Activated B cell treated with CpG ODN at 0.5 μM for 24 hours (primary cell): ENCODE results near the gene GJA8. TPM values are rescaled to one million over a fixed set of nuclear protein-coding genes. Genes with fewer than 3 reads are reported as not detected.

ENCODE experiments used
- ATAC-seq: fragments of 200-7000 bp; cut with Tn5 transposase; one replicate; pipeline ENCODE4 v1.10.0; 2021; ENCODE audit warnings: low read depth, mild to moderate bottlenecking, moderate library complexity
- CTCF ChIA-PET: fragments of 350-600 bp; sonication (Branson Sonifier 250); formaldehyde crosslinking; loops from one replicate; lab custom pipeline; 2021; ENCODE audit warnings: antibody characterized with exemption; lab: Charles Lee
- POLR2A ChIA-PET: fragments of 350-600 bp; sonication (Branson Sonifier 250); formaldehyde crosslinking; loops from one replicate; lab custom pipeline; 2021; ENCODE audit warnings: antibody characterized with exemption; lab: Charles Lee
- DNase-seq: peaks from one replicate; pipeline ENCODE4 v3.0.0; 2022
- H3K27ac Mint-ChIP-seq: one replicate; pipeline ENCODE4 v1.8.0; 2020; ENCODE audit warnings: mixed read lengths
- H3K27me3 Mint-ChIP-seq: one replicate; pipeline ENCODE4 v1.8.0; 2021; ENCODE audit warnings: mixed read lengths
- H3K36me3 Mint-ChIP-seq: one replicate; pipeline ENCODE4 v1.8.0; 2021; ENCODE audit warnings: low read depth, mixed read lengths
- H3K4me1 Mint-ChIP-seq: one replicate; pipeline ENCODE4 v1.8.0; 2021; ENCODE audit warnings: mixed read lengths
- H3K4me3 Mint-ChIP-seq: one replicate; pipeline ENCODE4 v1.8.0; 2020; ENCODE audit warnings: mild to moderate bottlenecking, mixed read lengths
- H3K9me3 Mint-ChIP-seq: one replicate; pipeline ENCODE4 v1.8.0; 2020; ENCODE audit warnings: mixed read lengths
- CTCF ChIP-seq: fragments of 200-600 bp; IDR thresholded peaks from one replicate; pipeline ENCODE4 v1.8.0; 2022; ENCODE audit warnings: antibody characterized with exemption, mild to moderate bottlenecking
- intact Hi-C: fragments of 100-400 bp; cut with micrococcal nuclease; formaldehyde crosslinking; loops from one replicate; pipeline ENCODE4 v1.15.1; 2024
- total RNA-seq: library from RNA; stranded (reverse); gene quantifications from 2 replicates; pipeline ENCODE4 v1.2.3, GENCODE V29; 2022

The GJA8 gene
- total RNA-seq, 1 donor from 2014 or later = not detected

- H3K27ac Mint-ChIP-seq = no peak overlapping the region
- intact Hi-C loops = no loop called here
- ChIA-PET POLR2A (no interaction called here), CTCF (no interaction called here)
- H3K4me3 Mint-ChIP-seq = no peak overlapping the region
- H3K27me3 Mint-ChIP-seq = peaks cover 23% of the 10 kb centered on the region
- no peak for TF ChIP-seq CTCF
- DNase-seq = no peak
- peaks cover 4% of the 10 kb centered on the region for H3K9me3 Mint-ChIP-seq
- no peaks in the 10 kb centered on the region for H3K36me3 Mint-ChIP-seq
- ATAC-seq = no peak
- no peaks in the 10 kb centered on the region for H3K4me1 Mint-ChIP-seq
Observed at GRCh38 chr1:147879911-147880310, 22.7 kb upstream of the GJA8 start.

GRCh38 chr1:147882535-147882934 lies 20.1 kb upstream of the GJA8 start:
- H3K4me1 Mint-ChIP-seq = no peaks in the 10 kb centered on the region
- DNase-seq (no peak), ATAC-seq (no peak)
- intact Hi-C loops = no loop called here
- peaks cover 4% of the 10 kb centered on the region for H3K9me3 Mint-ChIP-seq
- no peaks in the 10 kb centered on the region for H3K36me3 Mint-ChIP-seq
- H3K27ac Mint-ChIP-seq = no peak overlapping the region
- ChIA-PET CTCF (interaction anchor here (3.1 kb wide), 1 partner anchor 10 kb away, joined by 19 read pairs; no protein-coding TSS in a partner anchor), POLR2A (no interaction called here)
- TF ChIP-seq CTCF = no peak
- peaks cover 16% of the 10 kb centered on the region for H3K27me3 Mint-ChIP-seq
- no peak overlapping the region for H3K4me3 Mint-ChIP-seq

GRCh38 chr1:147890177-147890790 lies 12.3 kb upstream of the GJA8 start:
- intact Hi-C loops = loop anchor here (1.0 kb wide), 1 partner anchor 395 kb away; no protein-coding TSS in a partner anchor
- H3K27me3 Mint-ChIP-seq = peaks cover 2% of the 10 kb centered on the region
- H3K4me3 Mint-ChIP-seq = no peak overlapping the region
- H3K27ac Mint-ChIP-seq = no peak overlapping the region
- H3K4me1 Mint-ChIP-seq = no peaks in the 10 kb centered on the region
- no peak for TF ChIP-seq CTCF
- no peaks in the 10 kb centered on the region for H3K36me3 Mint-ChIP-seq
- no peaks in the 10 kb centered on the region for H3K9me3 Mint-ChIP-seq
- ChIA-PET CTCF (interaction anchor here (1.0 kb wide), 2 partner anchors 249 to 617 kb away, joined by 3 to 4 read pairs; no protein-coding TSS in a partner anchor), POLR2A (no interaction called here)
- ATAC-seq (peak; percentile 56), DNase-seq (peak; percentile 40)

- TF ChIP-seq CTCF = no peak
- ATAC-seq (no peak), DNase-seq (no peak)
- H3K27me3 Mint-ChIP-seq = peaks cover 2% of the 10 kb centered on the region
- ChIA-PET CTCF (no interaction called here), POLR2A (no interaction called here)
- no peak overlapping the region for H3K27ac Mint-ChIP-seq
- intact Hi-C loops = no loop called here
- H3K36me3 Mint-ChIP-seq = no peaks in the 10 kb centered on the region
- no peak overlapping the region for H3K4me3 Mint-ChIP-seq
- H3K4me1 Mint-ChIP-seq = no peaks in the 10 kb centered on the region
- no peaks in the 10 kb centered on the region for H3K9me3 Mint-ChIP-seq
Observed at GRCh38 chr1:147891088-147891487, 11.5 kb upstream of the GJA8 start.

GRCh38 chr1:147892216-147892615 lies 10.4 kb upstream of the GJA8 start:
- H3K4me1 Mint-ChIP-seq = no peaks in the 10 kb centered on the region
- intact Hi-C loops = loop anchor here (1.0 to 2.0 kb wide), 3 partner anchors 167 to 619 kb away; no protein-coding TSS in a partner anchor
- TF ChIP-seq CTCF = no peak
- no peak overlapping the region for H3K4me3 Mint-ChIP-seq
- H3K36me3 Mint-ChIP-seq = no peaks in the 10 kb centered on the region
- H3K27ac Mint-ChIP-seq = no peak overlapping the region
- no peak for ATAC-seq
- peaks cover 2% of the 10 kb centered on the region for H3K27me3 Mint-ChIP-seq
- ChIA-PET POLR2A (no interaction called here), CTCF (interaction anchor here (0.9 to 2.3 kb wide), 16 partner anchors 8 to 618 kb away, joined by 3 to 19 read pairs (median 4); partner anchors contain the start of gene GJA8)
- no peaks in the 10 kb centered on the region for H3K9me3 Mint-ChIP-seq
- DNase-seq = no peak
